Naive thymus-derived CD4-positive, alpha-beta T cell (primary cell): Measurements from ENCODE around the gene RHBDF1. TPM values are rescaled to one million over a fixed set of nuclear protein-coding genes. Genes with fewer than 3 reads are reported as not detected.

Source experiments
- ATAC-seq: fragments of 150-1000 bp; cut with Tn5 transposase; 2 replicates; pipeline ENCODE4 v1.10.0; 2021; ENCODE audit warnings: mild to moderate bottlenecking, moderate library complexity
- CTCF ChIA-PET: fragments of 350-600 bp; sonication (Branson Sonifier 250); formaldehyde crosslinking; loops from one replicate; lab custom pipeline; 2021; ENCODE audit warnings: antibody characterized with exemption; lab: Charles Lee
- POLR2A ChIA-PET: fragments of 350-600 bp; sonication (Branson Sonifier 250); formaldehyde crosslinking; loops from one replicate; lab custom pipeline; 2021; ENCODE audit warnings: antibody characterized with exemption, inconsistent platforms; lab: Charles Lee
- DNase-seq, 9 donors: peaks; one replicate each; pipeline versions ENCODE4 v3.0.0 to v3.0.0-alpha.2; 2020 to 2022; ENCODE audit warnings: mixed read lengths in 1 of 9
- H3K27ac ChIP-seq: one replicate; pipeline ENCODE4 v1.7.0; 2013; ENCODE audit warnings: mild to moderate bottlenecking, low read depth, low read length, moderate library complexity
- H3K27me3 ChIP-seq, 2 donors: one replicate each; pipeline ENCODE4 v1.7.0; 2013; ENCODE audit warnings: low read length in 2 of 2, mild to moderate bottlenecking in 2 of 2, moderate library complexity in 2 of 2; ENCODE audit not compliant: control insufficient read depth in 2 of 2, insufficient read depth in 2 of 2
- H3K36me3 ChIP-seq, 3 experiments: 1 replicate in 2 of 3; 2 replicates in 1 of 3; pipeline ENCODE4 v1.7.0; 2013; ENCODE audit warnings: low read length in 3 of 3, mild to moderate bottlenecking in 3 of 3, moderate library complexity in 1 of 3; ENCODE audit not compliant: insufficient read depth in 3 of 3, control insufficient read depth in 2 of 3
- H3K4me1 ChIP-seq, 2 donors: one replicate each; pipeline ENCODE4 v1.7.0; 2013; ENCODE audit warnings: low read length in 2 of 2, mild to moderate bottlenecking in 2 of 2, moderate library complexity in 1 of 2; ENCODE audit not compliant: control insufficient read depth in 2 of 2, insufficient read depth in 2 of 2
- H3K4me3 ChIP-seq: 2 replicates; pipeline ENCODE4 v1.7.0; 2013; ENCODE audit warnings: mild to moderate bottlenecking, low read length
- H3K9me3 ChIP-seq, 3 experiments: 1 replicate in 2 of 3; 2 replicates in 1 of 3; pipeline ENCODE4 v1.7.0; 2013; ENCODE audit warnings: low read length in 3 of 3; ENCODE audit not compliant: control insufficient read depth in 2 of 3
- H3K27ac Mint-ChIP-seq, 9 donors: one replicate each; pipeline ENCODE4 v1.8.0; 2020 to 2022; ENCODE audit warnings: mixed read lengths in 9 of 9, mild to moderate bottlenecking in 8 of 9, moderate library complexity in 5 of 9, inconsistent platforms in 2 of 9
- H3K27me3 Mint-ChIP-seq, 5 donors: one replicate each; pipeline ENCODE4 v1.8.0; 2021 to 2022; ENCODE audit warnings: mixed read lengths in 5 of 5, mild to moderate bottlenecking in 1 of 5
- H3K36me3 Mint-ChIP-seq, 5 donors: one replicate each; pipeline ENCODE4 v1.8.0; 2020 to 2022; ENCODE audit warnings: mixed read lengths in 5 of 5, mild to moderate bottlenecking in 3 of 5, inconsistent platforms in 1 of 5
- H3K4me1 Mint-ChIP-seq, 7 donors: one replicate each; pipeline ENCODE4 v1.8.0; 2020 to 2022; ENCODE audit warnings: mixed read lengths in 7 of 7, mild to moderate bottlenecking in 3 of 7, inconsistent platforms in 1 of 7
- H3K4me3 Mint-ChIP-seq, 10 donors: one replicate each; pipeline ENCODE4 v1.8.0; 2020 to 2022; ENCODE audit warnings: mild to moderate bottlenecking in 10 of 10, mixed read lengths in 10 of 10, moderate library complexity in 6 of 10, inconsistent platforms in 2 of 10
- H3K9me3 Mint-ChIP-seq, 11 donors: one replicate each; pipeline ENCODE4 v1.8.0; 2020 to 2022; ENCODE audit warnings: mixed read lengths in 11 of 11, mild to moderate bottlenecking in 4 of 11, inconsistent platforms in 1 of 11, moderate library complexity in 1 of 11
- intact Hi-C, 2 donors: fragments of 100-400 bp; cut with micrococcal nuclease; formaldehyde crosslinking; loops; one replicate each; pipeline ENCODE4 v1.15.1; 2023
- polyA plus RNA-seq, 2 donors: library from polyadenylated mRNA; unstranded; fragments of 300-500 nt; fragmentation: Illumina TruSeq; gene quantifications; one replicate each; pipeline ENCODE4 v1.2.3, GENCODE V29; 2021
- total RNA-seq, 6 experiments: library from RNA in 5 of 6; stranded (reverse) in 5 of 6; gene quantifications; 1 replicate in 5 of 6; 2 replicates in 1 of 6; pipeline ENCODE4 v1.2.3 and lab custom pipeline; 2021 to 2026

The RHBDF1 gene
- total and polyA plus RNA-seq, 7 experiments from 2014 or later, result 0.66 to 1.6 TPM; not detected in 5

- DNase-seq, result peak; percentile 39 to 74 (median 63)
- H3K36me3 ChIP-seq, result peaks cover 0 to 39% (median 6%) of the 10 kb centered on the region in 3 experiments
- no peaks in the 10 kb centered on the region for H3K27me3 Mint-ChIP-seq
- H3K27ac ChIP-seq, result no peak overlapping the region
- H3K36me3 Mint-ChIP-seq, result peaks cover 4 to 10% (median 6%) of the 10 kb centered on the region in 5 donors
- peaks cover 0 to 6% (median under 1%) of the 10 kb centered on the region in 7 donors for H3K4me1 Mint-ChIP-seq
- no peak overlapping the region for H3K27ac Mint-ChIP-seq
- peak; percentile 87 for ATAC-seq
- no peaks in the 10 kb centered on the region for H3K27me3 ChIP-seq
- ChIA-PET CTCF (interaction anchor here (0.6 to 2.9 kb wide), 7 partner anchors 8 to 244 kb away, joined by 3 to 18 read pairs (median 4); no protein-coding TSS in a partner anchor), POLR2A (interaction anchor here (0.6 to 2.7 kb wide), 3 partner anchors 11 to 270 kb away, joined by 3 to 8 read pairs (median 4); no protein-coding TSS in a partner anchor)
- H3K4me1 ChIP-seq, result peaks cover 3 to 5% of the 10 kb centered on the region in 2 donors
- no peaks in the 10 kb centered on the region for H3K9me3 ChIP-seq
- no peak overlapping the region for H3K4me3 ChIP-seq
- H3K9me3 Mint-ChIP-seq, result no peaks in the 10 kb centered on the region
- intact Hi-C loops, result loop anchor here (1.0 to 5.0 kb wide), 4 partner anchors 63 to 245 kb away; partner anchors contain the start of gene HBQ1 (in 1 of the 2)
- no peak overlapping the region for H3K4me3 Mint-ChIP-seq
Measured at GRCh38 chr16:117379-118365, 45.2 kb upstream of the RHBDF1 start.

- no peaks in the 10 kb centered on the region for H3K9me3 ChIP-seq
- Mint-ChIP-seq H3K4me3 (no peak overlapping the region), H3K4me1 (peaks cover 0 to 6% (median 0%) of the 10 kb centered on the region in 7 donors), H3K36me3 (peaks cover 4 to 19% (median 6%) of the 10 kb centered on the region in 5 donors), H3K27me3 (no peaks in the 10 kb centered on the region), H3K27ac (no peak overlapping the region), H3K9me3 (no peaks in the 10 kb centered on the region)
- DNase-seq, result no peak
- POLR2A ChIA-PET, result interaction anchor here (2.7 kb wide), 1 partner anchor 246 kb away, joined by 8 read pairs; no protein-coding TSS in a partner anchor
- CTCF ChIA-PET, result interaction anchor here (1.5 kb wide), 1 partner anchor 66 kb away, joined by 8 read pairs; no protein-coding TSS in a partner anchor
- H3K27me3 ChIP-seq, result no peaks in the 10 kb centered on the region
- H3K4me3 ChIP-seq, result no peak overlapping the region
- ATAC-seq, result no peak
- no peak overlapping the region for H3K27ac ChIP-seq
- peaks cover 3 to 5% of the 10 kb centered on the region in 2 donors for H3K4me1 ChIP-seq
- intact Hi-C loops, result loop anchor here (2.0 to 5.0 kb wide), 2 partner anchors 65 to 191 kb away; partner anchors contain the start of gene HBQ1 (in 1 of the 2)
- peaks cover 0 to 48% (median 6%) of the 10 kb centered on the region in 3 experiments for H3K36me3 ChIP-seq
Measured at GRCh38 chr16:116015-116414, 43.6 kb upstream of the RHBDF1 start.

- Histone ChIP-seq H3K27ac (no peak overlapping the region), H3K4me1 (peaks cover 3 to 5% of the 10 kb centered on the region in 2 donors), H3K9me3 (no peaks in the 10 kb centered on the region), H3K36me3 (peaks cover 0 to 57% (median 6%) of the 10 kb centered on the region in 3 experiments), H3K27me3 (no peaks in the 10 kb centered on the region), H3K4me3 (no peak overlapping the region)
- ChIA-PET POLR2A (no interaction called here), CTCF (no interaction called here)
- no peak overlapping the region for H3K4me3 Mint-ChIP-seq
- H3K4me1 Mint-ChIP-seq, result peaks cover 0 to 6% (median 0%) of the 10 kb centered on the region in 7 donors
- H3K36me3 Mint-ChIP-seq, result peaks cover 5 to 25% (median 6%) of the 10 kb centered on the region in 5 donors
- H3K27me3 Mint-ChIP-seq, result no peaks in the 10 kb centered on the region
- intact Hi-C loops, result no loop called here
- H3K27ac Mint-ChIP-seq, result no peak overlapping the region
- DNase-seq, result no peak
- ATAC-seq, result no peak
- no peaks in the 10 kb centered on the region for H3K9me3 Mint-ChIP-seq
Measured at GRCh38 chr16:114327-114726, 41.9 kb upstream of the RHBDF1 start.

- ChIA-PET CTCF (interaction anchor here (0.6 to 0.8 kb wide), 3 partner anchors 14 to 250 kb away, joined by 3 read pairs; no protein-coding TSS in a partner anchor), POLR2A (interaction anchor here (1.0 kb wide), 1 partner anchor 102 kb away, joined by 3 read pairs; no protein-coding TSS in a partner anchor)
- no peaks in the 10 kb centered on the region for H3K27me3 ChIP-seq
- Mint-ChIP-seq H3K4me3 (no peak overlapping the region), H3K27ac (no peak overlapping the region), H3K4me1 (peaks cover 0 to 5% (median 0%) of the 10 kb centered on the region in 7 donors), H3K9me3 (no peaks in the 10 kb centered on the region), H3K27me3 (no peaks in the 10 kb centered on the region), H3K36me3 (peaks cover 5 to 30% (median 9%) of the 10 kb centered on the region in 5 donors)
- H3K36me3 ChIP-seq, result peaks cover 0 to 67% (median 6%) of the 10 kb centered on the region in 3 experiments
- H3K4me1 ChIP-seq, result no peaks in the 10 kb centered on the region
- no peak for DNase-seq
- no peaks in the 10 kb centered on the region for H3K9me3 ChIP-seq
- no peak for ATAC-seq
- no peak overlapping the region for H3K4me3 ChIP-seq
- no peak overlapping the region for H3K27ac ChIP-seq
- intact Hi-C loops, result no loop called here
Measured at GRCh38 chr16:112153-112840, 39.9 kb upstream of the RHBDF1 start.

- Mint-ChIP-seq H3K4me3 (no peak overlapping the region), H3K9me3 (peaks cover 0 to 1% (median 0%) of the 10 kb centered on the region in 11 donors), H3K4me1 (peaks cover 0 to 7% (median 4%) of the 10 kb centered on the region in 7 donors), H3K27ac (peak overlapping the region in 3 of 9 donors; percentile 6 to 62 (median 39)), H3K36me3 (peaks cover 0 to 18% (median 3%) of the 10 kb centered on the region in 5 donors), H3K27me3 (no peaks in the 10 kb centered on the region)
- intact Hi-C loops, result loop anchor here (1.0 to 2.0 kb wide), 4 partner anchors 74 to 296 kb away; partner anchors contain the start of gene HBQ1 (in 1 of the 2)
- ATAC-seq, result peak; percentile 89
- no peak overlapping the region for H3K27ac ChIP-seq
- peak in 8 of 9 donors; percentile 37 to 73 (median 64) for DNase-seq
- no peaks in the 10 kb centered on the region for H3K4me1 ChIP-seq
- ChIA-PET CTCF (interaction anchor here (0.8 to 3.8 kb wide), 16 partner anchors 10 to 343 kb away, joined by 3 to 35 read pairs (median 4); partner anchors contain the start of gene HBQ1), POLR2A (interaction anchor here (0.7 to 1.7 kb wide), 4 partner anchors 11 to 255 kb away, joined by 3 to 10 read pairs (median 4); no protein-coding TSS in a partner anchor)
- H3K4me3 ChIP-seq, result no peak overlapping the region
- H3K36me3 ChIP-seq, result peaks cover 0 to 38% (median 0%) of the 10 kb centered on the region in 3 experiments
- no peaks in the 10 kb centered on the region for H3K9me3 ChIP-seq
- H3K27me3 ChIP-seq, result no peaks in the 10 kb centered on the region
Measured at GRCh38 chr16:106623-107324, 34.3 kb upstream of the RHBDF1 start.
